ENCODE data around the gene ZNF3. TPM values are rescaled to one million over a fixed set of nuclear protein-coding genes. Genes with fewer than 3 reads are reported as not detected.

ZNF3 gene
- polyA plus RNA-seq, 3 donors, result 7.1 to 13.4 (median 8.9) TPM

GRCh38 chr7:100080907-100081534, 502 bp downstream of the ZNF3 start:
- peak overlapping the region; percentile 82 to 92 for H3K4me3 Mint-ChIP-seq
- H3K27ac Mint-ChIP-seq, result peak overlapping the region; percentile 80 to 93 (median 87)
- H3K4me3 ChIP-seq (replicated peaks in 1 of 3; ENCODE audit: low read depth in 2 of 3, low read length in 3 of 3), result peak overlapping the region; percentile 44 to 94 (median 81)
- peaks cover 17 to 35% of the 10 kb centered on the region in 2 donors for H3K36me3 ChIP-seq (replicated peaks in 1 of 2; ENCODE audit: control insufficient read depth in 1 of 2, insufficient read depth in 2 of 2, low read length in 2 of 2)
- H3K36me3 Mint-ChIP-seq, result peaks cover 18 to 33% of the 10 kb centered on the region in 2 donors
- WGBS (ENCODE audit: insufficient coverage), result 1% methylated on average over 24 of the region's 34 CpGs
- peak overlapping the region; percentile 46 to 86 for H3K27ac ChIP-seq (ENCODE audit: low read depth in 1 of 2, low read length in 2 of 2)
- DNase-seq, result no peak
- no peak for TF ChIP-seq CTCF (IDR thresholded peaks at IDR 0.05)
- peak overlapping the region; percentile 81 for H2AFZ ChIP-seq (ENCODE audit: insufficient read depth, low read depth, low read length, poor library complexity, severe bottlenecking)
- peaks cover 34% of the 10 kb centered on the region for H3K4me1 Mint-ChIP-seq
- peak overlapping the region; percentile 86 for H3K9ac ChIP-seq (ENCODE audit: insufficient read depth, low read length, poor library complexity, severe bottlenecking)
- peaks cover 5 to 15% (median 13%) of the 10 kb centered on the region in 3 donors for H3K27me3 Mint-ChIP-seq (ENCODE audit: low read depth in 3 of 3)
- no peaks in the 10 kb centered on the region for H3K27me3 ChIP-seq (ENCODE audit: control insufficient read depth in 2 of 2, insufficient read depth in 2 of 2, low read length in 2 of 2)
- H3K4me1 ChIP-seq (ENCODE audit: control insufficient read depth in 1 of 2, insufficient read depth in 2 of 2, low read length in 2 of 2), result peaks cover 34% of the 10 kb centered on the region in 2 donors
- no peaks in the 10 kb centered on the region for H3K9me3 ChIP-seq (replicated peaks in 1 of 2; ENCODE audit: control insufficient read depth in 1 of 2, insufficient read depth in 1 of 2, low read length in 2 of 2)
- H3K4me2 ChIP-seq (replicated peaks; ENCODE audit: extremely low read depth, low read length, poor library complexity, severe bottlenecking), result peak overlapping the region; percentile 94
- intact Hi-C loops (cut with micrococcal nuclease), result loop anchor here (10.0 kb wide), 1 partner anchor 66 kb away; the partner anchor contains the start of gene ZKSCAN1 (in 2 of the 2)
- H4K20me1 ChIP-seq (ENCODE audit: insufficient read depth, low read length), result peaks cover 21% of the 10 kb centered on the region
- H3K9me3 Mint-ChIP-seq, result peaks cover 0 to 5% (median 0%) of the 10 kb centered on the region in 7 donors
- peaks cover 46% of the 10 kb centered on the region for H3K79me2 ChIP-seq (ENCODE audit: insufficient read depth, low read length)

- DNase-seq, result no peak
- Histone ChIP-seq H3K9ac (ENCODE audit: insufficient read depth, low read length, poor library complexity, severe bottlenecking) (no peak overlapping the region), H3K9me3 (replicated peaks in 1 of 2; ENCODE audit: control insufficient read depth in 1 of 2, insufficient read depth in 1 of 2, low read length in 2 of 2) (no peaks in the 10 kb centered on the region), H3K27me3 (ENCODE audit: control insufficient read depth in 2 of 2, insufficient read depth in 2 of 2, low read length in 2 of 2) (no peaks in the 10 kb centered on the region), H3K27ac (ENCODE audit: low read depth in 1 of 2, low read length in 2 of 2) (no peak overlapping the region), H3K4me3 (replicated peaks in 1 of 3; ENCODE audit: low read depth in 2 of 3, low read length in 3 of 3) (no peak overlapping the region), H2AFZ (ENCODE audit: insufficient read depth, low read depth, low read length, poor library complexity, severe bottlenecking) (no peak overlapping the region), H3K4me2 (replicated peaks; ENCODE audit: extremely low read depth, low read length, poor library complexity, severe bottlenecking) (no peak overlapping the region), H4K20me1 (ENCODE audit: insufficient read depth, low read length) (peaks cover 21% of the 10 kb centered on the region), H3K79me2 (ENCODE audit: insufficient read depth, low read length) (peaks cover 46% of the 10 kb centered on the region), H3K36me3 (replicated peaks in 1 of 2; ENCODE audit: control insufficient read depth in 1 of 2, insufficient read depth in 2 of 2, low read length in 2 of 2) (peaks cover 36 to 55% of the 10 kb centered on the region in 2 donors), H3K4me1 (ENCODE audit: control insufficient read depth in 1 of 2, insufficient read depth in 2 of 2, low read length in 2 of 2) (peaks cover 27% of the 10 kb centered on the region in 2 donors)
- Mint-ChIP-seq H3K9me3 (peaks cover 0 to 7% (median 4%) of the 10 kb centered on the region in 7 donors), H3K27me3 (ENCODE audit: low read depth in 3 of 3) (peaks cover 4 to 15% (median 12%) of the 10 kb centered on the region in 3 donors), H3K36me3 (peaks cover 37 to 53% of the 10 kb centered on the region in 2 donors), H3K27ac (peak overlapping the region in 3 of 7 donors; percentile 10 to 68 (median 20)), H3K4me1 (peaks cover 28% of the 10 kb centered on the region), H3K4me3 (no peak overlapping the region)
- intact Hi-C loops (cut with micrococcal nuclease), result no loop called here
- 98% methylated on average over 7 of the region's 7 CpGs for WGBS (ENCODE audit: insufficient coverage)
- TF ChIP-seq CTCF (IDR thresholded peaks at IDR 0.05), result no peak
Observed at GRCh38 chr7:100079024-100079560, 2.4 kb downstream of the ZNF3 start.

All from CD14-positive monocyte (primary cell).